GM21529 (cell line): Measurements from ENCODE around the gene KCNH2.

ENCODE experiments used
- ATAC-seq: cut with Tn5 transposase; IDR thresholded peaks from one replicate; pipeline ENCODE4 v1.9.1; 2021; ENCODE audit not compliant: unreplicated experiment

Gene KCNH2

GRCh38 chr7:150909200-150909995 is 68.7 kb downstream of the KCNH2 start:
- ATAC-seq = no peak

- no peak for ATAC-seq
Measured at GRCh38 chr7:150908173-150908572, 69.9 kb downstream of the KCNH2 start.

GRCh38 chr7:150904011-150904909 is 73.9 kb downstream of the KCNH2 start:
- ATAC-seq = no peak

GRCh38 chr7:150903606-150904005 is 74.5 kb downstream of the KCNH2 start:
- no peak for ATAC-seq

GRCh38 chr7:150902078-150903033 is 75.8 kb downstream of the KCNH2 start:
- no peak for ATAC-seq

GRCh38 chr7:150901160-150902035 is 76.7 kb downstream of the KCNH2 start:
- ATAC-seq = no peak

- no peak for ATAC-seq
Measured at GRCh38 chr7:150900675-150901074, 77.4 kb downstream of the KCNH2 start.

GRCh38 chr7:150898475-150899011 is 79.6 kb downstream of the KCNH2 start:
- ATAC-seq = peak; percentile 59

- peak; percentile 72 for ATAC-seq
Measured at GRCh38 chr7:150897502-150898474, 80.3 kb downstream of the KCNH2 start.

- no peak for ATAC-seq
Measured at GRCh38 chr7:150896562-150897209, 81.4 kb downstream of the KCNH2 start.

- ATAC-seq = no peak
Measured at GRCh38 chr7:150895809-150896208, 82.3 kb downstream of the KCNH2 start.
